ENCODE measurements around the gene CLMN.
"Not testable (repeated sequence)": the region's sequence is repeated elsewhere in the genome, so short reads cannot be mapped to it uniquely, and the experiment has no call there.

CLMN gene

DNA sequence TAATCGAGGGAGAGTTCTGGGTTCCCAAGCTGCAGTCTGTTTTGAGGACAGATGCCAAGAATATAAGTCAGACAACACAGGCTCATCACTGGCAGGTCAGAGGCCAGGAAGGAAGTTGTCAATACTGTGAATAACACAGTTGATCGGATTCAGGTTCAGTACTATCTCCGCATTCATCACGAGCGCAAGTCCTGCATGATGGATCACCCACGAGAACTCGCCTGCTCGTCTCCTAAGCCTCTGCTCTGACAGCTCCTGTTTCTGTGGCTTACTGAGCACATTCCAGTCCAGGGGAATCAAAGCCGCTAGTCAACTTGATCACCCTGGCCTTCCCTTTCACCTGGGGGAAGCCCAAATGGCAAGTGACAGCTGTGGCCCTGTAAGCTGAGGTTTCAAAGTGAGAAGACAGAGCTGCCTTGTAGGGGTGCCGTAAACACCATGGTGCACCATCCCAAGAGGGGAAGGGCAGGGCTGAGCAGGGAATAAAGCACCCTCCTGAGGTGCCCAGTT, 102.3 kb downstream of the CLMN start:
- DNase-seq (ENCODE audit: low spot score): no peak

GRCh38 chr14:95216008-95216407, 103.7 kb downstream of the CLMN start:
- no peak for DNase-seq (ENCODE audit: low spot score)

DNA sequence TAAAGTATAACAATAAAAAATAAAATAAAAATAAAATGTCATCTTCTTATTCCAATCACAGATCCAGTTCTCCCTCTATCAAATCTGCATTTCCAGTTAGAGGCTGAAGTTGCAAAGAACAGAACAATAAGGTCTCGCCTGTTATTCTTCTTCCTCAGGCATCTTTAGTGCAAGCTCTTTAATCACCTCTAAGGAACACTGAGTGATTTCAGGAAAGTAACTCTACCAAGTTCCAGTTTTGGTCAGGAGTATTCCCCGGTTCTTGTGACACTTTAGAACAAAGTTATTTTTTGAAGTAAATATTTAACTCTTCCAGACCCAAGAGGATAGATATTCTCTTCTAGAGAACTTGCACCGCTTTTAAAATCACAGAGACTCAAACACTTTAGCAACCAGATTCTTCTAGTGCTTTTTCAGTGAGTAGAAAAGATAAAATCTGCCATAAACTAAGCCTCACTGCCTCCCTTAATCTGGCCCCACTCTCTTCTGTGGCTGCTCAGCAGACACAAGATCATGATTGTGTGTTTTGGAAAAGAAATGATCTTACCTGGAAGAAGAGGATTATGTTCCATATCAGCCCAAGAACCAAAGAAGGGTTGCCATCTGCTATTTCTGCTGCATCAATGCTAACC, 104.5 kb downstream of the CLMN start:
- no peak for DNase-seq (ENCODE audit: low spot score)

DNA sequence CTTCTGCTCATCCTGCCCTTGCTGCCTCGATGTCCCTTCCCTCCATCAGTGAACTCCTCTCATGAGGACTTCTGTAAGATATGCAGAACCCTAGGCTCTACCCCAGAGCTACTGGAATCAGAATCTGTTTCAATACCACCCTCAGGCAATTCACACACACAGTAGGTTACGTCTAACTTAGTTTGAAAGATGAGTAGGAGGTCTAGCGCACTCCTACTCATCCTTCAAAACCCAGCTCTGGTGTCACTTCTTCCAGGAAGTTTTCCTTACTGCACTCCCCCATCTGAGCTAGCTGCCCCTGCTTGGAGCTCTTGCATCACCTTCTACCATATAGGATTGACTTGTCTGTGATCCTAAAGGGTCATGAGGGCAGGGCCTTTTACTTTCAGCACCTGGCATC, 105.9 kb downstream of the CLMN start:
- no peak for DNase-seq (ENCODE audit: low spot score)

DNA sequence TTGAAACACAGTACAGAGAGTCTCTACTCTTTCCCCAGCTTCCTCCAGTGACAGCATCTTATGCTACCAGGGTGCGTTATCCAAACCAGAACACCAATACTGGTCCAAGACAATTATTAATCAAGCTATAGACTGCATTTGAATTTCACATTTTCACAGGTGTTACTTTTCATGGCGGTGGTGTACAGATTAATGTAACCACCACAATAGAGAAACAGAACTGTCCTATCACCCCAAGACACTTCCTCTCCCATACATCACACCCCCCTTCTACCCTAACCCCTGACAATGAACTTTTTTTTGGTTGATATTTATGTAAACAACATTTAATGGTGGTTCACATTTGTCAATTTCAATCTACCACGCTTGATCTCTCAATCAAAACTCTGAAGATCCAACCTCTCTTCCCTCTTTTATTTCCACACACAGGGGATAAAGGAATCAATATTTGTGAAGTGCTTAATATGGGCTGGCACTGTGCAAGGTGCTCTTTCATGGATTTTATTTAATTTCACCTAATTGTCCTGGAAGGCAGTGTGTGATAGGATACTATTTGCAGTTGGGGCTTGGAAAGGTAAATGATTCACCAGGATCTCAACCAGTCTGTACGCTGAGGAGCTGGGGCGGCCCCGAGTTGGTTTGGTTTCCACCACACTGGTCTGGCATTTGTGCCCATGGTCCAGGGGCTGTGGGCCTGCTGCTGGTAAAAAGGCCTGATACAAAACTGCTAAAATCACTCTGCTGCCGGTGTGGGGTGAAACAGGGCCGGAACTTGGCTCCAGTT, 107.8 kb downstream of the CLMN start:
- DNase-seq (ENCODE audit: low spot score): no peak

- DNase-seq (ENCODE audit: low spot score): no peak
Measured at GRCh38 chr14:95210699-95211098, 109.0 kb downstream of the CLMN start.

- DNase-seq (ENCODE audit: low spot score): no peak
Measured at GRCh38 chr14:95208598-95208997, 111.1 kb downstream of the CLMN start.

GRCh38 chr14:95207475-95208233, 112.1 kb downstream of the CLMN start:
- DNase-seq (ENCODE audit: low spot score): no peak

- DNase-seq (ENCODE audit: low spot score): no peak
Measured at GRCh38 chr14:95206534-95206933, 113.2 kb downstream of the CLMN start.

DNA sequence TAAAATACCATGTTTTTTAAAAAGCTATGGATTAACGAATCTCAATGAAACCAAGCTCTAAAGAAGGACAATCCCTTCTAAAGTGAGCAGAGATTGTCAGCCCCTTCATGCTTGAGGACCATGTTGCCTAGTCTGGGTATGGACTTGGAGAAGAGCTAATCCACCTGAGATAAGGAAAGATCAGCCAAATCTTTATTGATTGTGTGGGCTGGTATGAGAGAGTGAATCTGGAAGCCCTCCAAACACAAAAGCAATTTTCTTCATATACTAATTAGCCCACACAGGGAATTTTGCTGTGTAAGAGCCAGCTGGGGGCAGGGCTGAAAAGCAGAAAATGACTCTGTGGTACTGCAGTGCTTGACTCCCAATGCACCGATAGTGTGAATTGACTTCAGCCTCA, 115.0 kb downstream of the CLMN start:
- DNase-seq (ENCODE audit: low spot score): no peak

DNA sequence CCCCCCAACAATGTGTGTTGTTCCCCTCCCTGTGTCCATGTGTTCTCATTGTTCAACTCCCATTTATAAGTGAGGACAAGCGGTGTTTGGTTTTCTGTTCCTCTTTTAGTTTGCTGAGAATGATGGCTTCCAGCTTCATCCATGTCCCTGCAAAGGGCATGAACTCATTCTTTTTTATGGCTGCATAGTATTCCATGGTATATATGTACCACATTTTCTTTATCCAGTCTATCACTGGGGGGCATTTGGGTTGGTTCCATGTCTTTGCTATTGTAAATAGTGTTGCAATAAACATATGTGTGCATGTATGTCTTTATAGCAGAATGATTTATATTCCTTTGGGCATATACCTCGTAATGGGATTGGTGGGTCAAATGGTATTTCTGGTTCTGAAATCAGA, 118.0 kb downstream of the CLMN start:
- not testable (repeated sequence) for DNase-seq (ENCODE audit: low spot score)

GRCh38 chr14:95200404-95200803, 119.3 kb downstream of the CLMN start:
- DNase-seq (ENCODE audit: low spot score): no peak

DNA sequence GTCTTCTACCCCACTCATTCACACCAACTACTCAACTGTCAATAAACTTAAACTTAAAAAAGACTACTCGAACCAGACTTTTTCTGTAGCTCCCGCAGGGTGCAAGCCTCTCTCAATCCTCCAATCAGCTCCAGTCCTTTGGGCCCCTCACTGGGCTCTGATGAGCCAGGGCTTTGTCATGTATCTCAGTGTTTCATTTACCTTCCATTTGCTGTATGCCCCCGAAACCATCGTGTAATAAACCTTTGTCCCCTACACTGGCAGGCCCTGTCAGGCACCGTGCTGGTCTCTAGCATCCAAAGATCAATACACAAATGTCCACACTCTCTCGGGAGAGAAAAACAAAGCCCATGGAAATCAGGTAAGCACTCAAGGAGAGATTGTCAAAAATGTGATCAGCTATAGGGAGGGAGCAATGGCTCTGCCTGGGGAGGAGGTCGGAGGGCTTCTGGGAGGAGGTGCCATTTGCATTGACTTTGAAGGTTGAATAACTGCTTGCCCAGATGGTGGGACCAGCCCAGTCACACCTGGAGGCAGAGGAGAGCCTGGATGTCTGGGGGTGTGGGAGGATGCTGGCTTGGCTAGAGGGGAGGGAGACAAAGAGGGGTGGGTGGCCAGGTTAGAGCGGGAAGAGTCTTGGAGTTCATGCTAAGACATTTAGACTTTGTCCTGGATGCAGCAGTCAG, 120.3 kb downstream of the CLMN start:
- no peak for DNase-seq (ENCODE audit: low spot score)

- no peak for DNase-seq (ENCODE audit: low spot score)
Measured at GRCh38 chr14:95198320-95198719, 121.4 kb downstream of the CLMN start.

DNA sequence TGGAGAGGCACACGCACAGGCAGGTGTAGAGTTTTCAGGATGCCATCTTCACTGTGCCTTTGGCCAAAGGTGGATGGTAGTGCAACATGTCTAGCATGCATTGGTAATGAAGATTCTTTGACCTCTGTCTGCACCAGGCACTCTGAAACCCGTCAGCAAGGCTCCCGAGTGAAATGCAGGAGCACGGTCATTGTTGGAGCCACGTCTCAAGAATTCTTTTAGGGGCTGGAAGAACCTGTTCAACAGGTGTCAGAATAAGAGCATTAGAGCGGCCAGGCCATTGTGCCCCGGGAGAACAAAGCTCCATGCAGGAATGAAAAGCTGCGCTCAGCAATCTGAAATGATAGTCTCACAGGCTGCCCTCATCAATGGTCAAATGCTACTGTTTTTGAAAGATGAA, 122.2 kb downstream of the CLMN start:
- no peak for DNase-seq (ENCODE audit: low spot score)

- DNase-seq (ENCODE audit: low spot score): no peak
Measured at GRCh38 chr14:95196826-95197545, 122.7 kb downstream of the CLMN start.

GRCh38 chr14:95196268-95196667, 123.4 kb downstream of the CLMN start:
- DNase-seq (ENCODE audit: low spot score): no peak

DNA sequence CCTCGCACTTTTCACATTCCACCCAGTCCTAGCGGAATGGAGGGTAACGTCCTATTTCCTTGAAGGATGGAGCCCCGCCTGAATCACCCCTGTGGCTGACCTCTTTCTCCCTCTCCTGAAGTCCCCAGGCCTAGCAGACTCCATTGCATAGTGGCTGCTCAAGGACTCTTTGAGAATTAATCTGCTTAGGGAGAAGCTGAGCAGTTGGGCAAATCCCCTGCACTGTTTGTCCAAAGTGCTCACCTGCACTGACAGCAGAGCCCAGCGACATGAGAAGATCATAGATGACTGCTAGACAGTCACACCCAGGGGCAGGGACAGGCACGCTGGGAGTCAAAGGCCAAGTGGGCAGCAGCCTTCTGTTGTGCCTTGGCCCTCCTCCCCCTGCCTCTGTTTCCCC, 124.7 kb downstream of the CLMN start:
- no peak for DNase-seq (ENCODE audit: low spot score)

DNA sequence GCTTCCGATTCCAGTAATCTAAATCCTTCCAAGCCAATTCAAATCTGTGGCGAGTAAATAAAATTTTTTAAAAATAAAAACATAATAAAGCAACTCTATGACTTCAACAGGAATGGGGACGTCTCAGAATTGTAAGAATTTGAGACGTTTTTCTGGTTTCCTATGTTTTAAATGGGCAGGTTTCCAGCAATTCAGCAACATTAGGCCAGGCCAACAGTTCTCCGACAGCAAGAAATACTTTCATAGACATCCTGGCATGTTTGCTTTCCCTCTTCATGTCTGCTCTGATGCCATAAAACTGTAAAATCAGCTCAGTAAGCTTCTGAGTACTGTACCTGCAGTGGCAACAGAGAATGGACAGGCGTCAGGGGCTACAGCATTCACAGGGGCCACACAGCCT, 126.6 kb downstream of the CLMN start:
- DNase-seq (ENCODE audit: low spot score): no peak

- DNase-seq (ENCODE audit: low spot score): no peak
Measured at GRCh38 chr14:95192311-95192710, 127.4 kb downstream of the CLMN start.

DNA sequence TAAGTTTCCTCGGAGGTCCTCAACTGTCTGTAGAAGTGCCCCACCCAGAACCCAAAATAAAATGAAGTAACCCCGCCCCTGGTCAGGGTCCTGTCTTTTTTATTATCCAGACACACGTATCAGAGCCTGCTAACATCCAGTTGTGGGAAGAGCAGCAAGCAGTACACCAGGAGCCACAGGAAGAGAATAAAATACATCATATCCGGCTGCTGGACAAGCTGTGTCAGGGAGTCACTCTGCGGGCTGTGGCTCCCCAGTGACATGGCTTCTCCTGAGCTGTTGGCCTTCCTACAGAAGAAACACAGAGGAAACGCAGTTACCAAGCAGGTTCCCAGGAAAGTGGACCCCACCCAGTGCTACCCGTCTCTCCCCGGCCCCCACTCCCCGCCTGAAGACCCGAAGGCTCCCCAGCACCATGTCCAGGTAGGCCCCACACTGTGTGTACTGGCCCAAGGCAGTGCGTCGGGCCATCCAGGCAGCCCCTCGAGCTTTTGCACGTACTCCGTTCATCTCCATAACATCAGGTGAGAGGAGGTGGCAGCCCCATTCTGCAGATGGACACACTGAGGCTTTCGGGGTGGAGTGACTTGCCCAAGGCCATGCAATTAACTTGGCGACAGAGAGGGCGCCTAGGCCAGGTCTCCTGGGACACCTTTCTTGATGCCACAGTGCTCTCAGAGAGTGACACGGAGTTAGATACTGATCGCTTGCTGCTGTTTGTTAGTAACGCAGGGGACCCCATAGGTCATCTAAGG, 128.1 kb downstream of the CLMN start:
- no peak for DNase-seq (ENCODE audit: low spot score)

Data from AG08396 (cell line).